NCI-H446 treated with DMSO at 0.1 percent for 48 hours (cell line): ENCODE measurements around the gene IL23A.
"Not testable (repeated sequence)": the region's sequence is repeated elsewhere in the genome, so short reads cannot be mapped to it uniquely, and the experiment has no call there.

ENCODE experiments used
- DNase-seq: peaks from one replicate; lab custom pipeline; 2025; lab: John Stamatoyannopoulos, UW

The IL23A gene

GRCh38 chr12:56326126-56326525, 12.6 kb upstream of the IL23A start:
- DNase-seq, result no peak

DNA sequence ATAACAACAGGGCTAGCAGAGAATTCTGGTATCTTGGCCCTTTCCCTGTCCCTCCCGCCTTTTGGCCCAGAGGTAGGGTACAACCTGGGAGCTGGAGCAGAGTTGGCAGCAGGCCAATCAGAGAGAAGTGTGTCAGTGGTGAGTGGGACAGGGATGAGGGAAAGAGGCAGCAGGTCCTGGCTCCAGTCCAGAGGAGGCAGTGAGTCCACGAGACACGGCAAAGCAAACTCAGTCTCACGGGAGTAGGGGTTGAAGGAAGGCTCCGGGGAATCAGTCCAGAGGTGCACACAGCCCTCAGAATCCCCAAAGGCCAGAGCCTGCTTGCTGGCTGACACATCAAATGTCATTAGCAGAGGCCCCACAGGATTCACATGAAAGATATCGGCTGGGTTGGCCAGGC, 12.2 kb upstream of the IL23A start:
- DNase-seq, result no peak

DNA sequence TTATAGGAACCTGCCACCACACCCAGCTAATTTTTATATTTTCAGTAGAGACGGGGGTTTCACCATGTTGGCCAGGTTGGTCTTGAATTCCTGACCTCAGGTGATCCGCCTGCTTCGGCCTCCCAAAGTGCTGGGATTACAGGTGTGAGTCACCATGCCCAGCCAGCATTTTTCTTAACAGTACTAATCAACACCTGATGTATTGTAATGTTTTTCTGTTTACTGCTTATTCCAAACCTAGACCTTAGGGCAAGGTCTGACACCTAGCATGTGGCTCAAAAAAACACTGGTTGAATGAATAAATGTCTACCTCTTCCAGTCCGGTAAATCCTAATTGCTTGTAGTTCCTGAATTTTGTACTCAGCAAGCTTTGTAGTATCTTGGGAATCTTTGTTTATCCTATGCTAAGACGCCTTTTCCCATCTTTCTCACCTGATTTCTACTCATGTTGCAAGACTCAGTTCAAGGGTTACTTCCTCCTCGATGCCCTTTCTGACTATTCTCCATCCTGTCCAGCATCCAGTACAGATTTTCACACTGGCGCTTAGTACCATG, 7.7 kb upstream of the IL23A start:
- no peak for DNase-seq

DNA sequence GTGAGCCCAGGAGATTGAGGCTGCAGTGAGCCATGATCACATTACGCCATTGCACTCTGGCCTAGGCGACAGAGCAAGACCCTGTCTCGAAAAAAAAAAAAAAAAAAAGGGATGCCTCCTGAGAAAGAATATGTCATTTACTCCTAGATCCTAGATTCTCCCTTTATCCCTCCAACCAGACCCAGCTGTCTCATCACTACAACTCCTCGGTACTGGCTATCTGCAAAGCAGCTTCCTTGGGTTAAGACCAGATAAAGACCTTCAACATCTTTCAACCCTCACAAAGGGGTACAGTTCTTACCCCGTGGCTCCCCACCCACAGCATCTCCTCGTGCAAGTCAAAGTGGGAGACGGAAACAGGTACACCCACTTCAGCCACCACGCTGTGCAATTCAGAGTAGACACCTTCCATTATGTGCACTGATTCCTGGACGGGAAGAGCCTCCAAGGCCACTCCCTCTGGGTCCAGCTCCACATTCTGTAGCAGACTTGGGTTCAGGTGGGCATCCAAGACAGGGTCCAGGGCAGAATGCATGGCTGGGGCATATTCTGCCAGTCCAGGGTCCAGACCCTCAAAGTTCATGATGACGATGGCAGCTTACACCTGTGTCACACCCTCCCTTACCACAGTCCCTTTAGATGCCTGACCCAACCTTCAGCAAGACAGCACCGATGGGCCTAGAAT, 6.0 kb upstream of the IL23A start:
- no peak for DNase-seq

DNA sequence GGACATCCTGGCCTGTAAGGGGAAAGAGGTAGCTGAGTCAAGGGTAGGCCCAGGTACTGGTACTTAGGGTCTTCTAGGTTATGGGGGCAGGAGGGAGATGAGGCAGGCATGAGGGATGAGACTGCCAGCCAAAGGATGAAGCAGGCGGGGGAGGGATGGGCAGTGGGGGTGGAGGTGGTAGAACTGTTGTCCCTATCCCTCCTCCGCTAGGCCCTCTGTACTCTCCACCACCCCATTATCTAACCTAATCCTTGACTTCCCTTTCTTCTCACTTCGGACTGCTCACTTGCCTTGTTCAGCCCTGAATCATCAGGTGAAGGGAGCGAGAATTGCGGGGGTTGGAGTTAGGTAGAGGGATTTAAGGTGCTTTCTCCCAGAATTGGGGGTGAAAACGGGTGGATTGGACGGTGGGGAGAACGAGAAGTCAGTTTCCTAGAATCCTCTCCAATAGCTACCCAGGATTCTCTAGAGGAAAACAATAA, 5.4 kb upstream of the IL23A start:
- DNase-seq, result no peak

DNA sequence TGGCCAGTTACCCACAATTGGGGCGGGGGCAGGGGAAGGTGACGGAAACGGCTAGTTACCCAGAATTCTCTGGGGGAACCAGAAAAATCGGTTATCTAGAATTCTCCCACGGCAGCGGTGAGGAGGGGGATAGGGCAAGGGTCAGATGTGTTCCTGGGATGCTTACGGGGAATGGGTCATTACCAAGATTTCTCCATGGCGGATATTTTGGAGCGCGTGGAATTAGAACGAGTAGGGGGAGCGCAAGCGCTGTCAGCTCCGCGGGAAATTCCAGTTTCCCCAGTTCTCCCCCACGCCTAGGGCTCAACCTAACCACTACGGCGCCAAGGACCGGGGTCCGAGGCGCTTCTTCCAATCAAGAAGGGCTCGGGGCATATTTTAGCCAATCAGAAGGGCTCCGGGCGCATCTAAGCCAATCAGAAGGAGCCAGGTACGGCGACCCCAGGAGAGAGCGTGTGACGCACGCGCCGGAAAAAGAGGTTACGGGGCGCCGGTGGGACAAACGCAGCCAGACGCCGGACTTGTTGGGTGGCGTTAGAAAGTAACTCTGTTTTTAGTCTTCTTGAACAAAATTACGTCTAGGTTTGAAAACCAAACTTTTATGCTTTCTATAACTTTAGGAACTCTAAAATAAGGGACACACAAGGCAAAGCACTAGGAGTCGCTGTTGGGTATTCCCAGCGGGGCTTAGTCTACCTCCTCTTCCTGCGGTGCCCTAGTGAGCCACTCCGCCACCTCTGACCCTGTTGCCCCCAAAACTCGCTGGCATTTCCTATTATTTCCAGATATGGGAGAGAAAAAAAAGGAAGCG, 4.8 kb upstream of the IL23A start, which contains the start of gene PAN2:
TSS of gene PAN2 (minus strand) at position 322 of the 811 bp plus-strand sequence. CDS start 906 bp downstream, outside the sequence.
- DNase-seq, result peak; percentile 94

GRCh38 chr12:56334490-56334793, 4.2 kb upstream of the IL23A start:
- DNase-seq, result no peak

GRCh38 chr12:56335527-56335926, 3.2 kb upstream of the IL23A start:
- not testable (repeated sequence) for DNase-seq

- no peak for DNase-seq
Measured at GRCh38 chr12:56336361-56337167, 2.1 kb upstream of the IL23A start.

DNA sequence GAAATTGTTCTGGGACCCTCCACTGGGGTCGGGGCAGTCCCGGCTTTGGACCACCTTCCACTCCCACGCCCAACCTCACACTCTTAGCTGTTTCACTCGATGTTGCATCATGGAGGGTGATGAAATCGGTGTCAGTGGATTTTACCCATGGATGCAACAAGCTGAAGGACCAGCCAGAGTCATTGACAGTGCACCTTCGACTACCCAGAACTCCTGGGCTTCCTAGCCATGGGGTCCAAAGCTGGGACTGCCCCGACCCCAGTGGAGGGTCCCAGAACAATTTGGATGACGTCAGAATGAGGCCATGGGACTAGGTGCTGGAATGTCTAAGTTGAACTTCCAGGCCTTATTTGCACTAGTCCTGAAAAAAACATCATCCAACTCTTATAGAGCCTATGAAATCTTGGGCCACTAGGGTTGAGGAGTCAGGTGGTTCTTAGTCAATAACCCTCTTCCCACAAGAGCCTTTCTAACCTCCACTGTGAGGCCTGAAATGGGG, 882 bp upstream of the IL23A start:
- no peak for DNase-seq

DNA sequence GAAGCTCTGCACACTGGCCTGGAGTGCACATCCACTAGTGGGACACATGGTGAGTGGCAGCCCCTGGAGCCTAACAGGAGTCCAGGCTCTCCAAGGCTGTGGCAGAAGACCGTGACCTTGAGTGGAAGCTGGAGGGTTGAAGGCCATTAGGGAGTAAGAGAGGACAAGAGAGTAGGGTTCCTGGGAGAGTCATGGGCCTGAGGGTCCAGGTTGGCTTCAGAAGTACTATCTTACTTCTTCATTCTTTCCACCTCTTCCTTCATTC, 406 bp downstream of the IL23A start:
- DNase-seq, result no peak

GRCh38 chr12:56341616-56342015, 2.9 kb downstream of the IL23A start:
- DNase-seq, result no peak

GRCh38 chr12:56342290-56342689, 3.6 kb downstream of the IL23A start:
- DNase-seq, result not testable (repeated sequence)

DNA sequence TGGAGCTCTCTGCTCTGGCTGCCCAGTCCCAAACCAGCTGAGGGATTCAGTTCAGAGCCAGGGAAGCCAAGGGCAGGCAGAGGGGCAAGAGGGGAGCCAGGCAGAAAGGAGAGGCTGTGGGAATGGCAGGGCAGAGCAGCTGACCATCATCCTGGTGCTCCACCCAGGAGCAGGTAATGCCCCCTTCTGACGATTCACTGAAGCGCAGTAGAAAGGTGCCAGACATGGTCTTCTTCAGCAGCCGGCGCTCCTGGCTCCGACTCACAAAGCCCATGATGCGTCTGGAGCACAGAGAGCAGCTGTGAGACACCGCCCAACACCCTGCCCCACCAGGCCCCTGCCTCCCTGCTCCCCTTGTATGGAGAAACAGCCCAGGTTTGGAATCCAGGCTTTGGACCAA, 8.0 kb downstream of the IL23A start:
- no peak for DNase-seq

GRCh38 chr12:56347255-56347654, 8.6 kb downstream of the IL23A start:
- not testable (repeated sequence) for DNase-seq

GRCh38 chr12:56348776-56349175, 10.1 kb downstream of the IL23A start:
- no peak for DNase-seq

DNA sequence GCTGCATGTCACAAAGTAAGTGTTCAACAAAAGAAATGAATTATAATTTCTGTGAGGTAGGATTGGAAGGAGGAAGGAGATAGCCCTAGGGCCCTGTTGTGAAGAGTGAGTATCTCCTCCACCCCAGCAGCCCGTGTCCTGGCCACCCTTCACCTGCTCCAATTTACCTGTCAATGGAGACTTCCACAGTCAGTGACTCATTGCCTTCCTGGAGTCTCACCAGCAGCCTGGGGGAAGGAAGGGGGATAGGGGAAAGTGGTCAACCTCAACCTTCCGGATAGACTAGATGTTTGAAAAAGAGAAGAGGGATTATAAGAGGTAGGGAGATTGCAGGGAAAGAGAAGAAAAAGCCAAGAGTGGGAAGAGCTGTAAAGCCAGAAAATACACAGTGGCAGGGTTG, 12.0 kb downstream of the IL23A start:
- no peak for DNase-seq

DNA sequence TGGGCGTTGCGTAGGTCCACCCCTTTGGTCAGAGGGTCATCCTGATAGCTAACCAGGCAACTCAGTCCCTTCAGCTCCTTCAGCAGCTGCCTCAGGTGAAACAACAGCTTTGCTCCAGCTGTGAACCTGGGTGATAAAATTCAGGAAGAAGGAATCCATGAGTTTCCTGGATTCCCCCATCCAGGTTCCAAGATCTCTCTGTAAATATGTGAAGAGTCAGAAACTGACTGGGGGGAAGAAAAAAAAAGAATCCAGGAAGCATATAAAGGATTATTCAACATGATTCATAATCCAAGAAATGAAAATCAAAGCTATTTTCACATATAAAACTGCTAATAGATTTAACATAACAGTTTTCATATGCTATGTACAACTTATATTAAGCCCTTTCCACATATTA, 12.6 kb downstream of the IL23A start:
- no peak for DNase-seq

DNA sequence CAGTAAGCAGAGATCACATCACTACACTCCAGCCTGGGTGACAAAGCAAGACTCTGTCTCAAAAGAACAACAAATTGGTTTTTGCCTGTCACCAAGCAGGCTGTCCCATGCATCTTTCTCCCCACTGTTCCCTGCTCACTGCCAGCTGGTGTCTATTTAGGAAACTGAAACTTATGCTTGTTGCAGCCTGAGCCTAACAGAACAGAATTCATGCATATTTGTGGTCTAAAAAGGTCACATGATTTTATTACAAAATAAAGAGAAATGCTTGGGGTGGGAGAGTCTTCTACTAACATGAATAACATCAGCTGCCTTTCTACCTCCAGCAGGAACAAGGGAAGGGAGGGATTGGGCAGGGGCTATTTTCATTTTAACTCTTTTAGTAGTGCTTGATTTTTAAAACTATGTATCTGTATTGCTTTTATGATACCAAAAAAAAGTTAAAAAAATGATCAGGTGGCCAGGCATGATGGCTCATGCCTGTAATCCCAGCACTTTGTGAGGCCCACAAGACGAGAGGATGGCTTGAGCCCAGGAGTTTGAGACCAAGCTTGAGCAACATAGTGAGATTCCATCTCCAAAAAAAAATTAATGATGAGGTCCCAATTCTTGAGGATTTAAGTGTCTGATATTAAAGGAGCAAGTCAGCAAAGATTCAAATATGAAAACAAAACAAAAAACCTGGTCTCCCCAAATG, 20.3 kb downstream of the IL23A start:
- no peak for DNase-seq

DNA sequence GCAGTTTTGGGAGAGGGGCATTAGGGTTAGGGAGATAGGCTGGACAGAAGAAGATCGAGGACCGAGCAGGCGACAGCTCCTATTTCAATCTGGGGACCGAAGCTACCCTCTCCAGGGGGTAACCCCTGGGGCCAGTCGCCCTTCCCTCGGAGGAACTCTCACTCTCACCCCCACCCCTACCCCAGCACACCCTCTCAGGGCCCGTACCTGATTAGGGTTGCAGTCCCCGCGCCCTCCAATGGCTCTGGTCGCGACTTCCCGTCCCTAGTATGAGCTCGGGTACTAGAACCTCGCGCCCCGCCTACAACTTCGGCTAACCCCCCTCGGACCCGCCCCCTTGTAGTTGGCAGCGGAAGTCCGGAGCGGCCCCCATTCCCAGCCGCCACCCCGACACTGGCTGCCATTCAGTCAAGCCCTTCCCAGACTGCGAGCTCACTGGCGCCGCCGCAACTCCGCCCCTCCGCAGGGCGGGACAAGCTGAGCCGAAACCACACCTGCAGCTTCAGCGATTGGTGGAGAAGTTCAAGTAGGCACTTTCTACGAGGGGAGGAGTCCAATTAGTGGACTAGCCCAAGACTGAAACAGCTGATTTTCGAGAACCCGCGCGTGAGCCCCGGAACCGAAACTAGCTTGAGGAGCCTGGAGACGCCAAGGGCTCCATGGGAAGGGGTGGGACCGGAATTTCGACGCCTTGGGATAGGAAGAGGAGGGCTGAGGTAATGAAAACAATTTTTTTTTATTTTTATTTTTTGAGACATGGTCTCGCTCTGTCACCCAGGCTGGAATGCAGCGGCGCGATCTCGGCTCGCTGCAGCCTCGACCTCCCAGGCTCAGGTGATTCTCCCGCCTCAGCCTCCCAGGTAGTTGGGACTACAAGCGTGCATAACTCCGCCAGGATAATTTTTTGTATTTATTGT, 21.4 kb downstream of the IL23A start, which contains the start of gene STAT2:
TSS of gene STAT2 (minus strand) at position 257 of the 917 bp plus-strand sequence. CDS start 3,536 bp downstream, outside the sequence.
- peak; percentile 99 for DNase-seq
